ENCODE measurements around the gene KIF16B.
A peak's percentile ranks its signal among the peaks of the same experiment; 100 is the strongest.
"Not testable (repeated sequence)": the region's sequence is repeated elsewhere in the genome, so short reads cannot be mapped to it uniquely, and the experiment has no call there.

The KIF16B gene

DNA sequence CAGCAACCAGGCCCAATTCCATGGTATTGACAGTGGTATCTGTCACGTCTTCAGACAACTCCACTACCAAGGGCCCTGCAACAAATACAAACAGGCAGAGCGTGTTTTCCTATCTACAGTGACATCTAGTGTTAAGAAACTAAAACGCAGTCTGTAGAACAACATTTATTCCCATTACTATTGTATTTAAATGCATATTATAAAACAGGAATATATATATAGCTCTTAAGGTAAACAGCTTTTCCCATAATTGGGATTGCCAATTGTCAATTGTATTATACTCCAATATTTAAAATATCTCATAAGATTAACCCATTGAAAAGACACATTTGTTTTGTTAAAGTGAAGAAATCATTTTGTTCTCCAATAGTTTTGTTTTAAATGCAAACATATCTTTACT lies 97.2 kb downstream of the KIF16B start:
- DNase-seq (ENCODE audit: low spot score): peak; percentile 67

DNA sequence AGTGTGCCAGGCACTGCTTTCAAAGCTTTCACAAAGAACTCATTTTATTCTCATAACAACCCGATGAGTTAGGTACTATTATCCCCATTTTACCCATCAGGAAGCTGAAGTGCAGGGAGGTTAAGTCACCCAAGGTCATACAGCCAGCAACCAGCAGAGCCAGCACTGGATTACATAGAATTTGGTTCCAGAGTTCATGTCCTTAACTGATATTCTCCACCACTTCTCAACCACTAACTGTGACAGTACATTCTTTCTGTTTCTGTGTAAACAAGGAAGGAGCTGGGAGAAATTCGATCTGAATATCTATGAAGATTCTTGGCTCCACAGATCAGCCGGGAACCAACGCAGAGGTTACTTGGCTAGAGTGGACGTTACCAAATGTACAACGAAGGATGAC lies 98.0 kb downstream of the KIF16B start:
- no peak for DNase-seq (ENCODE audit: low spot score)

DNA sequence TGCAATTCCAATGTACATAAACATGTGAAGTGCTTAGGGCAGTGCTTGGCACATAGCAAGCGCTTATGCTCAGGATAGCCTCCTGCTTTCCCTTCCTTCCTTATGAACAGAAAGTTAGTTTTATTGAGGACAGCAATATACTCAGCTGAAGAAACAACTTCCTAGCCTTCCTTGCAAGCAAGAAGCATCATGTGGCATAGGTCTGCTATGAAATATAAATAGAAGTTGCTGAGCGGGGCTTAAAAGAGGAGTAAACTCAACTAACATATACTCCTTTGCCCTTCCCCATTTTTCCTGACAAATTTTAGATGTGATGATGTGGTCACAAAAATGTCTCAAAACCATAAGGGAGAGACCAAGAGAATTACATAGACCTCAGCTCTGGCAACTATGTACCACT lies 98.9 kb downstream of the KIF16B start:
- no peak for DNase-seq (ENCODE audit: low spot score)

DNA sequence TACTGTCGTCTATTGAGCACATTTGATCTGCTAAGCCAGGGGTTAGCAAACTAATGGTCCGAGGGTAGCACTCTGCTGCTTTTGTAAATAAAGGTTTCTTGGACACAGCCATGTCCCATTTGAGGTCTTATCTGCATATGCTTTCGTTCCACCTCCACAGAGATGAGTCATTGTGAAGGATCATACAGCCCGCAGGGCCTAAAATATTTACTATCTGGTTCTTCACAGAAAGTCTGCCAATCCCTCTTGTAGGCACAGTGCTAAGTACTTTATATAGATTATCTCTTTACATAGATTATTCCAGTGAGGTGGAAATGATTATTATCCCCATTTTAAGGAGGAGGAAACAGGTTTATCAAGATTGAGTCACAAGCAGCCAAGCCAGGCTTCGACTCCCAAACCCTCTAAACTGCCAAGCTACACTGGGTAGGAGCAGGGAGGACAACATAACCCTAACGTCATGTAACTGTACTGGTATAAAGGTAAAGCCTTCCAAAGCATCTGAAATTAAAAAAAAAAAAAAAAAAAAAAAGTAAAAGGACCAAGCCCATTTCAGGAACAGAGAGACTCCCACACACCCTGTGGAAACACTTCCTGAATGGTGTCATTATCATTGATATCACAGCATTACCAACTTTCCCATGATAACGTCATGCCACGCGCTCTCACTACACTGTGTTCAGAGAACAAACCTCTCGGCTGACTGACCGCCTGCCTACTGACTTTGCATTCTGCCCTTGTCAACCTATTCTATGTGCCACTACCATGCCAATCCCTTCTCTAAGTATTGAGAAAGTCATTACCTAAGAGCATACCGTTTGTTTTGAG lies 101.0 kb downstream of the KIF16B start:
- no peak for DNase-seq (ENCODE audit: low spot score)

DNA sequence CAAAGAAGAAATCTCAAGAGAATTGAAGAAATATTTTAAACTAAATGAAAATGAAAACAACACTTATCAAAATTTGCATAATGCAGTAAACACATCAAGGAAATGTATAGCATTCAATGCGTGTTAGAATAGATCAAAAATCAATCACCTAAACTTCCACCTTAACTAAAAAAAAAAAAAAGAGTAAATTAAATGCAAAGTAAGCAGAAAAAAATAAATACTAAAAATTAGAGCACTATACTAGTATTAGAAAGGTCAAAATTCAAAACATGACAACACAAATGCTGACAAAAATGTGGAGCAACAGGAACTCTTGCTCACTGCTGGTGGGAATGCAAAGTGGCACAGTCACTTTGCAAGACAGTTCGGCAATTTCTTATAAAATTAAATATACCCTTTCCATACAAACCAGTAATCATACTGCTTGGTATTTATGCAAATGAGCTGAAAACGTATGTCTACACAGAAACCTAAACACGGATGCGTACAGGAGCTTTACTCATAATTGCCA lies 103.8 kb downstream of the KIF16B start:
- DNase-seq (ENCODE audit: low spot score): no peak

DNA sequence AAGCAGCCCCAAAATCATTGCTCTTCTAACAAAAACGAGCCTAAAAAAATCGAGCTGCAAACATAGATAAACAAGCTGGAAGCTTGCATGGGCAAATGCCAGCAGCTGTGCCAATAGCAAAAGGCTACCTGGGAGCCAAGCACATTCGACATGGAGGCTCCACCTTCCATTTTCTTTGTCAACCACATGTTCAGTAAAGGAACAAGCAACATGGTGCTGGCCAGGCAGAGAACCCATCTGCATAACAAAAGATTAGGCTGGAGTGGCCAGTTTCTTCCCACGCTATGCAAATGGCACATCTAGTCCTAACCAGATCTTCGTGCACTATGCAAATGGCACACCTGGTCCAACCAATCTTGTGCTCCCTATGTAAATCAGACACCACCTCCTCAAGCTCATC lies 110.5 kb downstream of the KIF16B start:
- DNase-seq (ENCODE audit: low spot score): no peak

DNA sequence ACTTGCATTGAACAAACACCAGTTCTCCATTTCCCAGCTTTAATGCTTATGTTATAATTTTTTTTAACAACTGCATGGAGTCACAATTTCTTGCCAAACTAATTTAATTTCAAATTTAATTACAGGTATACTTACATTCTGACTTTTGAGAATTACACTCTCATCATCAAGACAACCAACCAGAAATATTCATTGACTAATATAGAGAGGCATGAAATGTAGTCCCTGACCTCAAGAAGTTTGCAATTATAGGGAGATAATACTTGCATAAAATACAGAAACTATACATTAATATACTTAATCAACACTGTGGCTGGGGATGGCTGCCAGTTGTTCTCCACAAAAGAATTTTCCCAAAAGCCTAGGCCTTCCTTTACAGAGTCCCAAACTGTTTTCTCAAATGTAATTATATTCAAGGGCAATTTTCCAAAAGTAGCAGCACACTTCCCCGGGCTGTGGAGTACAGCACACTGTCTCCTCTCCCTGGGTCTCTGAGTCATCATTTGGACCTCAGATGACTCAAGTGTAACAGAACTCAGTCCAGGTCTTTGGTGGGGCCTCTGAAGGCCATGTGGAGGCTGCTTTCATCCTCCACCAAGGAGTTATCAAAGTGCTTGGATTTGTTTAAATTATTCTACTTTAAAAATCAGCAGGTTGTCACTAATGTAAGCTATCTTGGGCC lies 114.1 kb downstream of the KIF16B start:
- DNase-seq (ENCODE audit: low spot score): no peak

DNA sequence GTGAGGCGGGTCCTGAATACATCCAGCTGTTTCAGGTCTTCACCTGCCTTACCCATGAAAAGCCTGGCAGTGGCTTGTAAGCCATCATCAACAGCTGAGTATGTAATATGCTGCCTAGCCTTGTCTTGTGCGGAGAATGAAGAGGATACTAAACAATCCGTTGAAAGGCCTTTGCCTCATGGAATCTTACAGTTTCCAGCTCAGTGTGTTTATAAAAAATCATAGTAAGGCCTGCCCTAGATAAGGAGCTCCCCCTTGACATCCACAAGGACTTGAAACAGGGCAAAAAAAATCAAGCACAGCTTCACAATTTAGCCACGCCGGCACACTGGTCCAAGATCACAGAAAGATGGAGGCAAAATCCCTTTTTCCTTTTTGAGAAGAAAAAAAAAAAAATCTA lies 115.7 kb downstream of the KIF16B start:
- no peak for DNase-seq (ENCODE audit: low spot score)

DNA sequence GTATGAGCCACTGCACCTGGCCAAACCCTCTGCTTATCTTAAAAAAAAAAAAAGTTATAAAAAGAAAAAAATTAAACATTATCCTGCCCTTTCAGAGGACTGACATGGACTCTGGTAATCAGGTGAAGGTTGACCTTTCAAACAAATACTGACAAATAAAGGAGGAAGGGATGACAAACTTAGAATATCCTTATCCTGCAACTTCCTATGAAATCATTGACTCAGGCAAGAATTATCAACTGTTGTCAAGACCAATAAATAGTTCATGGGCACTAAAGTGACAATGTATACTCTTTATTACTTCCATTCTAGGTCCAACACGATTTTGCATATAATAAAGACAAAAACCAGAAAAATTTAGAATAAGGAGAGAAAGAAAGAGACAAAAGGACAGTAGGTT lies 117.9 kb downstream of the KIF16B start:
- no peak for DNase-seq (ENCODE audit: low spot score)

DNA sequence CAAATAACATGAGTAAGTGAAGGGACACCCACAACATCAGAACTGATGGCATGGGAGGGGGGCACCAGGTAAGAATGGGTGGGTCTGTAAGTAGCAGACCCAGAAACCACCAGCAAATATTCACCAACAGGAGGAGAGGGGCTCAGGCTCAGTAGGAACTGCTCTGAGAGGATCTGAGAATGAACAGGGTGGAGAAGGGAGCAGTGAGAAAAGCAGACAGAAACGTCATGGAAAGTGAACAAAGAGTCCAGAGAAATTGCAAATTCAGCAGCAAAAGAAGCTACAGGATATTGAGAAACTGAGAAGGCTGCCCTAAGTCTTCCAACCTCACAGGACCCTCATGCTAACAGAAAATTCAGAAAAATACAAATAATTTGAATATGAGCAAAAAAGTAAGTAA lies 121.3 kb downstream of the KIF16B start:
- DNase-seq (ENCODE audit: low spot score): no peak

DNA sequence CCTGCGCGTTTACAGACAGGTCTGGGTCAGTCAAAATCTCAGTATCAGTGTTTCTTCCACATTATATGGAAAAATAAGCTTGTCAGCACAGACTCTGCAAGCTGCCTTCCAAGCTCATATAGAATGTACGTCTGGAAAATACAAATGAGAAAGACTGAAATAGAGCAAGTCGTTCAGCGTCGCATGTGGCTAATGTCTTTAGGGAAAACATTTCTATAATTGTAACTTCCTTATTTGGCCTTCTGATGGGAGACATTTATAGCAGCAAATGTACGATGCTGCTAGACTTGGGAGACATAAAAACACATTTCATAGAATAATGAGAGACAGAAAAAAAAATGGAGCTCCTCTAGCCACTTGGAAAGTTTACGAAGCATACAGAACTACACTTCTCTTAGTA lies 122.2 kb downstream of the KIF16B start:
- DNase-seq (ENCODE audit: low spot score): no peak

DNA sequence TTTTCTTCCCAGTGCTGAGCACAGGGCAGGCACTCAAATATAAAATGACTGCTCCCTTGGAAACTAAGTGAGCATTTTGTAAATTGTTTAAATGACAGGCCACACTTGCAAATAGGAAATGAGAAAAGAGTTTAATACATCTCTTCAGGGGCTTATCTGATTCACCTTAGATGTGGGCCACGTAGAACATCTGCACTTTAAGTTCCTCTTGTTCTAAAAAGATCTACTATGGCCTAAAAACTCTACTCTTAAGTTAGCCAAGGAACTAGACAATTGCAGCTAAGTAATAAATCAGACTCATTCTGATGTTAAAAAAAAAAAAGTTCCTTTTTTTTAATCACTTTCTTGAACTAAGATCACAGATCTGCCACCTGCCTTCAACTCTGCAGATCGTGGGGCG lies 126.3 kb downstream of the KIF16B start:
- DNase-seq (ENCODE audit: low spot score): no peak

DNA sequence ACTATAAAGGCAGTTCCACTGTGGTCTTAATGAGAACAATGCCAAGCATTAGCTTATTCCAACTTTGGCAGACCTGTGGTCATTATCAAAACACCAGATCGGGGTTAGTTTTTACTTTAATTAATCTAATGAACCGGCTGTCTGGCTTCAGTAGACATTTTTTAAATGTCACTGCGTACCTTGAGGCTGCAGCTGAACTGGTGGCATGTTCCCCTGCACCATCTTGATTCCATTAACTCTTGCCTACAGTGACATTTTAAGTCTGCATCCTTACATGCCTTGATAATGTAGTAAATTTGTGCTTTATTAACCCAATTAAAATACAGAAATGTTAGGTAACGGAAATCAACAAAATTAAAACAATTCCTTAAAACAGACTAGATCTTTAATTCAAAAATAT lies 127.0 kb downstream of the KIF16B start:
- no peak for DNase-seq (ENCODE audit: low spot score)

DNA sequence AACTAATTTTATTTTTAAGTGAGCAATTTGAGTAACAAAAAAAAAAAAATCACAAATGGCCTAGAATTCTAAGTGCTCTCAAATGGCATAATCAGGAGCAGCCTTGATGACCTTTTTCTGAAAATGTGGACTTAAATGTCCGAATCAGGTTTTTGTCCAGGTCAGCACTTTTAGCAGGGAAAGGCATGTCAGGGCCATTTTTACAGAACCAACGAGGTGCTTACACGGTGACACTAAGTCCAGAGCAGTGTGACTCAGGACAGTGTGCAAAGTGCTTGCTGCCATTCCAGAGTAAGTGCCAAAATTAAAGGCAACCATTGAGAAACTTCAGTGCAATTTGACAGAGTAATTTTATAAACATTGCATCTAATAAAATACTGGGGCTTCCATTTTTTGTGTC lies 127.8 kb downstream of the KIF16B start:
- DNase-seq (ENCODE audit: low spot score): no peak

DNA sequence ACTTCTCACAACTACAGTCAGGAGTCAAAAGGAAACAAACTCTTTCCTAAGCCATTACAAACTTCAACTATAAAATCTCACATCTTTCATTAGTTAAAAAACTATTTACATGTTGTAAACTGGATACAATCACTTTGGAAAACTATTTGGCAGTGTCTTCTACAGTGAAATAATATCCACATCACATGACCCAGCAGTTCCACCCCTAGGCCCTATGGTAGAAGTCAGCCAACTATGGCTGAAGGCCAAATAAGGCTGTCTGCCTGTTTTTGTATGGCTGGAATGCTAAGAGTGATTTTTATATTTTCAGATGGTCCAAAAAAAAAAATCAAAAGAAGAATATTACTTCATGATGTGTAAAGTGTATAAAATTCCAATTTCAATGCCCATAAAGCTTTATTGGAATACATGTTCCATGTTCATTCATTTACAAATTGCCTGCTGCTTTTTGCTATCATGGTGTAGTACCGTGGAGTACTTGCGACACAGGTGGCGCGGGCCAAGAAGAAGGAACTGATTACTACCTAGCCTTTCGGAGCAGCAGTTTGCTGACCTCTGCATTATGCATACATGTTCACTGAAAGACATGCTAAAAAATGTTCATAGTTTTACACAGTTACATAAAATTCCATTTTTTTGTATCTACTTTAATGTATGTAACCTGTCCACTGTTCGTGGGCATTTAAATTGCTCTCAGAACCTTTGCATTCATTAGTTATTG lies 129.0 kb downstream of the KIF16B start:
- no peak for DNase-seq (ENCODE audit: low spot score)

DNA sequence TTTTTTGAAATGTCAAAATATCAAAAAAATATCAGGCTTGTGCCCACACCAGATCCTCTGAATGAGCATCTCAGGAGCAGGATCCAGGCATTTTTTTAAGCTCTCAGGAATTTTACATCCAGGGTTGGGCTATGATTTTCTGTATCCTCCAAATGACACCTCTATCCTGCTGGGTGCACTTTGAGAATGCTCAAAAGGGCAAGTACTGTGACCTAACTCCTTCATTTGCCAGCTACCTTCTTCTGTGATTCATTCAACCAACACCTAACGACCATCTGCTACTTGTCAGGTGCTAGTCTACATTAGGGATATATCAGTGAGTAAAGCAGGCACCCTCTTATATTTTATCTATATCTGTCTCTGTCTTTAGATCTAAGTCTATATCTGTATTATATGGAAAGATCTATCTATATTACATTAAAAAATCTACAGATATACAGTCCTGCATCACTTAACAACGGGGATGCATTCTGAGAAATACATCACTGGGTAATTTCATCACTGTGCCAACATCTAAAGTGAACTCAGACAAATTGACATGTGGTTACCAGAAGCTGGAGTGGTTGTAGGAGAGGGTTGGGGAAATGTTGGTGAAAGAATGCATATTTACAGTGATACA lies 131.6 kb downstream of the KIF16B start:
- DNase-seq (ENCODE audit: low spot score): no peak

DNA sequence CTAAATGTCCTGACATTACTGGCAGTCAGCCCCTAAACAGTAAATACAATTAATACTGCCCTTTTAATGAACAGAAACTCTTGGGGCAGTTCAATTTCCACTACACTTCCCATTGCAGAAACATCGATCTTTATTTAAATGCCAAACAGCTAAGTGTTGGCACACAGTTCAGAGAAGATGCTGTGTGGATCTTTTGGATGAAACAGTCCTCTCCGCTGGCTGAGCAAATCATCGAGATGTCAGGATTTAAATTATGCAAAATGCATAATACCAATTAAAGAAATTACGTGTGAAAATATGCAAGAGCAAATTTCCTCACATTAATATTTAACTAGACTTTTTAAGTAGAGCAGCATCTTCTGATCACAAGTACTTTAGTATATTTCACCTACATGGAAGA lies 132.6 kb downstream of the KIF16B start:
- DNase-seq (ENCODE audit: low spot score): no peak

DNA sequence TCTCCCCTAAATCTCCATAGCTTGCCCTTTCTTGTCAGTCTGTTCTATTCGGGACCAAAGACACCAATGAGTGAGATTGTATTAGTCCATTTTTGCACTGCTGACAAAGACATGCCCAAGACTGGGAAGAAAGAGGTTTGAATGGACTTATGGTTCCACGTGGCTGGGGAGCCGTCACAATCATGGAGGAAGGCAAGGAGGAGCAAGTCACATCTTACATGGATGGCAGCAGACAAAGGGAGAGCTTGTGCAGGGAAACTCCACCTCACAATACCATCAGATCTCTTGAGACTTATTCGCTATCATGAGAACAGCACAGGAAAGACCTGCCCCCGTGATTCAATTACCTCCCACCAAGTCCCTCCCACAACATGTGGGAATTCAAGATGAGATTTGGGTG lies 133.7 kb downstream of the KIF16B start:
- DNase-seq (ENCODE audit: low spot score): not testable (repeated sequence)

DNA sequence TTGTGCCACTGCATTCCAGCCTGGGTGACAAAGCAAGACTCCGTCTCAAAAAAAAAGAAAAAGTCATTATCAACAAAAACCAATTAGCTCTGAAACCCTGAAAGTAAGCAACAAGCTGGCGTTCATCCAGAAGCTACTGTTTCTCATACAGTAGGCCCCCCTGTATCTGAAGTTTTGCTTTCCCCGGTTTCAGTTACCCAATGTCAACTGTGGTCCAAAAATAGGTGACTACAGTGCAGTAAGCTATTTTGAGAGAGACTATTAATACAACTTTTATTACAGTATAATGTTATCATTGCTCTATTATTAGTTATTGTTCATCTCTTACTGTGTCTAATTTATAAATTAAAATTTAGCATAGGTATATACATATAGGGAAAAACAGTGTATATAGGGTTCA lies 135.1 kb downstream of the KIF16B start:
- DNase-seq (ENCODE audit: low spot score): no peak

DNA sequence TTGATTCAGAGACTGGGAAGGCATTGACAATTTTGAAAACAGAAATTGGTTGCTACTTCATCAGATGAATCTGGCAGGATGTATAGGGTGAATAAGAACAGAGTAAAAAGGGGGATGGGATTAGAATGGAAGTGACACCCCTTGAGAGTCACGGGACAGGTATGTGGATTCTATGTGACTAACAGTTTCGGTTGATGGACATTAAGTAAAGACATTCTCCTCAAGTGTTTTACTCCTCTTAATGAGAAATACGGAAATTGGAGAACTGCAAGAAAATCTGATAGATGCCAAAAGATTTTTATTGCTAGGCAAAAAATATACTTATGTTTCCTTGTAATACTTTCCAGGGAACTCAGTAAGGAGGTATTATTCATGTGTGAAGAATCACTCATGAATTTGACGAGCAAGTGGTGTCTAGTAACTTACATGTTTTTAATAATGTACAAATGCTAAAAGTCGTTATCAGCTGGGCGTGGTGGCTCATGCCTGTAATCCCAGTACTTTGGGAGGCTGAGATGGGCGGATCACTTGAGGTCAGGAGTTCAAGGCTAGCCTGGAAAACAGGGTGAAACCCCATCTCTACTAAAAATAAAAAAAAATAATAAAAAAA lies 135.8 kb downstream of the KIF16B start:
- no peak for DNase-seq (ENCODE audit: low spot score)

DNA sequence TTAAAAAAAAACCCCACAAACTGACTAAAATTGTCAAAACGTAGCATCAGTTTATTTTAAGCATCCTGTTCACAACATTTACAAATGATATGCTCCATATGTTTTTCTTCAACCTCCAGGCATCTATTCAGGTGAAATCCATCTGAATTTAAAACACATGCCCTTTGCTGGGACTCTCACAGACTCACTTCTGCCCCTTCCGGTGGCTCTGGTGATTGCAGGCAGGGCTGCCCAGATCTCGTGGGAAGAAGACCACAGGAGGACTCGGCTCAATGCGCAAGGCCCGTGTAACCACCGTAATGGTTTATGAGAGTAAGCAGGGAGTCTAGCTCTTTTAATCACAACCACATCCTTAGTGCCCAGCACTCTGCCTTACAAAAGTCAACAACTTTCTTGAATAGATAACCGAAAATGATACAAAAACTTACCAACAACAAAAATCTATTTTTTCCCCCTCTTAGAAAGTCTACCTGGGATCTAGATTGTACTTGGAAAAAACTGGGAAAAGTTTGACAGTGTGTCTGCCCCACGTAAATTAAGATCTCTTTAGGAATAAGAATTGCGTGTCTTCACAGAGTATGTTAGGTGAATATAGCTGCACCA lies 139.1 kb downstream of the KIF16B start:
- peak; percentile 75 for DNase-seq (ENCODE audit: low spot score)

DNA sequence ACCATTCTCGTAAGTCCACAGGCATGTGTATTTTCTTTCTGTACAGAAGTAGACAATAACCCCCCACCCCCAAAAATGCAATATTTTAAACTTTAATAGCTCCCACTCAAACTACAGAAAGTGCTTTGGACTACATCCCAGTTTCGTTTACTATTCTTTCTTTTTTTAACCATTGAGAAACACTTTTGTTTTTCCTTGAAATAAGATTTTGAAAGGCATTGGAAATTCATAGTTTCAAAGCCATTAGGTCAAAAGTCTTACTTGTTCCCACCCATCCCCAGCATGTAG lies 140.0 kb downstream of the KIF16B start:
- DNase-seq (ENCODE audit: low spot score): no peak

All from NAMALWA (cell line).